K562 (cell line): Measurements from ENCODE around the gene NR3C1. TPM values are rescaled to one million over a fixed set of nuclear protein-coding genes. Genes with fewer than 3 reads are reported as not detected.

Experiments
- HDAC2 ChIP-seq: fragments of 450-650 bp; IDR thresholded peaks from 2 replicates; pipeline ENCODE4 v1.6.1; 2016; ENCODE audit warnings: mild to moderate bottlenecking
- MEF2A ChIP-seq: IDR thresholded peaks from 2 replicates; pipeline ENCODE4 v1.6.1; 2011; ENCODE audit warnings: low read depth, mild to moderate bottlenecking, low read length, moderate library complexity; ENCODE audit not compliant: control insufficient read depth
- NFRKB ChIP-seq: fragments of 450-650 bp; IDR thresholded peaks from 2 replicates; pipeline ENCODE4 v1.6.1; 2016; ENCODE audit warnings: low read depth
- POLR2H ChIP-seq: IDR thresholded peaks from 2 replicates; pipeline ENCODE4 v1.6.1; 2016; ENCODE audit warnings: missing genetic modification characterization, low read depth, mild to moderate bottlenecking, control low read depth, missing compliant biosample characterization, moderate library complexity
- POLR3G ChIP-seq: IDR thresholded peaks from 2 replicates; pipeline ENCODE4 v1.6.1; 2011; ENCODE audit not compliant: insufficient read length, insufficient replicate concordance; ENCODE audit errors: extremely low read depth
- PYGO2 ChIP-seq: fragments of 450-650 bp; IDR thresholded peaks from 2 replicates; pipeline ENCODE4 v1.6.1; 2016; ENCODE audit warnings: mild to moderate bottlenecking, missing genetic modification characterization, moderate library complexity, missing compliant biosample characterization
- SETDB1 ChIP-seq: IDR thresholded peaks from one replicate; pipeline ENCODE4 v1.6.1; 2012; ENCODE audit warnings: low read length, control low read depth, inconsistent platforms
- SLC30A9 ChIP-seq: fragments of 250-450 bp; sonication (Bioruptor Pico); IDR thresholded peaks from 2 replicates; pipeline ENCODE4 v1.8.0; 2022; ENCODE audit warnings: mild to moderate bottlenecking, moderate library complexity
- SRF ChIP-seq, 2 experiments: fragments of 250-450, 450-650 bp in 1 of 2; sonication (Bioruptor Pico) in 1 of 2; sonication (generic) in 1 of 2; formaldehyde crosslinking; IDR thresholded peaks; 2 replicates each; pipeline versions ENCODE4 v1.5.0 to v1.5.1; 2020 to 2022; ENCODE audit warnings: mild to moderate bottlenecking in 1 of 2, missing genetic modification reagents in 1 of 2
- TFAM ChIP-seq: fragments of 250-450 bp; sonication (Bioruptor Pico); conservative IDR thresholded peaks from 2 replicates; pipeline ENCODE4 v1.5.0; 2021; ENCODE audit warnings: mild to moderate bottlenecking, moderate library complexity
- ZBTB8A ChIP-seq: fragments of 450-650 bp; IDR thresholded peaks from 2 replicates; pipeline ENCODE4 v1.6.1; 2018; ENCODE audit warnings: mild to moderate bottlenecking, moderate library complexity; ENCODE audit not compliant: partially characterized antibody
- ZNF384 ChIP-seq: IDR thresholded peaks from 2 replicates; pipeline ENCODE4 v1.6.1; 2012; ENCODE audit warnings: low read depth, low read length, improper control_type of control experiment
- ZNF77 ChIP-seq: fragments of 250-450 bp; sonication (Bioruptor Pico); IDR thresholded peaks from 2 replicates; pipeline ENCODE4 v1.5.0; 2020
- polyA plus RNA-seq, 8 experiments: library from polyadenylated mRNA; depleted of rRNA in 4 of 8; stranded (reverse) in 5 of 8; unstranded in 3 of 8; fragments of >200 nt; fragmentation: Nextera tagmentation in 2 of 8; fragmentation: Illumina TruSeq in 1 of 8; extraction: Ambion mirVana in 2 of 8; extraction: Trizol in 1 of 8; gene quantifications; 2 replicates each; pipeline versions ENCODE4 v1.2.1 to v1.2.3, GENCODE V29; 2011 to 2014; ENCODE audit warnings: inconsistent platforms in 1 of 8, missing spikeins in 1 of 8
- total RNA-seq, 7 experiments: library from RNA; depleted of rRNA in 6 of 7; stranded (reverse); fragments of >200 nt in 6 of 7; fragmentation: Illumina TruSeq in 2 of 7; extraction: Trizol in 2 of 7; gene quantifications; 2 replicates each; pipeline versions ENCODE4 v1.2.1 to v1.2.3, GENCODE V29; 2011 to 2021; ENCODE audit warnings: low replicate concordance in 1 of 7
- TF ChIP-seq, protein P1 (sequence below), 2 experiments: fragments of 450-650 bp; IDR thresholded peaks; 2 replicates each; pipeline ENCODE4 v1.6.1; 2016; ENCODE audit warnings: mild to moderate bottlenecking in 2 of 2, borderline replicate concordance in 1 of 2, low read depth in 1 of 2, moderate library complexity in 1 of 2
- TF ChIP-seq, protein P2 (sequence below): fragments of 250-450 bp; sonication (Bioruptor Pico); IDR thresholded peaks from 2 replicates; pipeline ENCODE4 v1.8.0; 2022; ENCODE audit warnings: moderate library complexity, mild to moderate bottlenecking, inconsistent platforms
- TF ChIP-seq, protein P3 (sequence below), 2 experiments: IDR thresholded peaks in 1 of 2; conservative IDR thresholded peaks in 1 of 2; 2 replicates each; pipeline ENCODE4 v1.6.1; 2016; ENCODE audit warnings: low read depth in 2 of 2, mild to moderate bottlenecking in 1 of 2, missing compliant biosample characterization in 1 of 2, missing genetic modification characterization in 1 of 2, moderate library complexity in 1 of 2

The NR3C1 gene
- total and polyA plus RNA-seq, 9 of the 15 experiments (the other 6 are each of a cell fraction or from before 2014, with no cell fraction given), result 8.2 to 36.0 (median 15.0) TPM

DNA sequence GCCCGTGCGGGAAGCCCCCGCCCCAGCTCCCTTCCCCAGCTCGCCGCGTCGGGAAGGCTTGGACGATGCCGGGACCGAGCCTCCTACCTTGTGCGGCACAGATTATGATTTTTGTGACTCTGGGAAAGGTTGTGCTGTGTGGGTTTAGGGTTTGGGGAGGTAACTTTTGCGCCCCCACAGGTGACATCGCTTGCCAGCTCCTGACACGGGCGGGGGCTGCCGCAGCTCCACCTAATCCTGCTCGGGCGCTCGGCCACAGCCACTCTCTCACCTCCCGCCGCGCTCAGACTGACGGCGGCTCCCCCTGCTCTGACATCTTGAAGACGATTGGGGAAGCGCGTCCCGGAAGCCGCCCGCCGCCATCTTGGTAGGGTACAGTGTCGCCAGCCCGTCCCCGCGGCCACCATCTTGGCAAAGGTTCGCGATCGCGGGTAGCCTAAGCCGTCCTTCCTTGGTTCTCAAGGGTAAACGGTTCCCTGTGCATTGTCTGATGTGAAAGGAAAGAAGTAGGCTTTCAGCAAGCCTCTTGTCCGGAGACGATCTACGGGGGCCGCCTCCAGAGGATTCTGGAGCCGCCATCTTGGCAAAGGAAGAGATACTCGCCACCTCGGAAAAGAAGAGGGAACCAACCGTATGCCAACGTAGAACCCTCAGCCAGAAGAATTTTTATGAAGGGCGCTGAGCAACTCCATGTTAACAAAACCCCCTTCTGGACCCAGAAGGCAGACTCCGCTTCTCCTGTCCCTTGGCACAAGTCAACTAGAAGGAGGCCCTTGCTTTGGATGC is 1.8 kb upstream of the NR3C1 start (continued):
- TF ChIP-seq, protein P1, sequence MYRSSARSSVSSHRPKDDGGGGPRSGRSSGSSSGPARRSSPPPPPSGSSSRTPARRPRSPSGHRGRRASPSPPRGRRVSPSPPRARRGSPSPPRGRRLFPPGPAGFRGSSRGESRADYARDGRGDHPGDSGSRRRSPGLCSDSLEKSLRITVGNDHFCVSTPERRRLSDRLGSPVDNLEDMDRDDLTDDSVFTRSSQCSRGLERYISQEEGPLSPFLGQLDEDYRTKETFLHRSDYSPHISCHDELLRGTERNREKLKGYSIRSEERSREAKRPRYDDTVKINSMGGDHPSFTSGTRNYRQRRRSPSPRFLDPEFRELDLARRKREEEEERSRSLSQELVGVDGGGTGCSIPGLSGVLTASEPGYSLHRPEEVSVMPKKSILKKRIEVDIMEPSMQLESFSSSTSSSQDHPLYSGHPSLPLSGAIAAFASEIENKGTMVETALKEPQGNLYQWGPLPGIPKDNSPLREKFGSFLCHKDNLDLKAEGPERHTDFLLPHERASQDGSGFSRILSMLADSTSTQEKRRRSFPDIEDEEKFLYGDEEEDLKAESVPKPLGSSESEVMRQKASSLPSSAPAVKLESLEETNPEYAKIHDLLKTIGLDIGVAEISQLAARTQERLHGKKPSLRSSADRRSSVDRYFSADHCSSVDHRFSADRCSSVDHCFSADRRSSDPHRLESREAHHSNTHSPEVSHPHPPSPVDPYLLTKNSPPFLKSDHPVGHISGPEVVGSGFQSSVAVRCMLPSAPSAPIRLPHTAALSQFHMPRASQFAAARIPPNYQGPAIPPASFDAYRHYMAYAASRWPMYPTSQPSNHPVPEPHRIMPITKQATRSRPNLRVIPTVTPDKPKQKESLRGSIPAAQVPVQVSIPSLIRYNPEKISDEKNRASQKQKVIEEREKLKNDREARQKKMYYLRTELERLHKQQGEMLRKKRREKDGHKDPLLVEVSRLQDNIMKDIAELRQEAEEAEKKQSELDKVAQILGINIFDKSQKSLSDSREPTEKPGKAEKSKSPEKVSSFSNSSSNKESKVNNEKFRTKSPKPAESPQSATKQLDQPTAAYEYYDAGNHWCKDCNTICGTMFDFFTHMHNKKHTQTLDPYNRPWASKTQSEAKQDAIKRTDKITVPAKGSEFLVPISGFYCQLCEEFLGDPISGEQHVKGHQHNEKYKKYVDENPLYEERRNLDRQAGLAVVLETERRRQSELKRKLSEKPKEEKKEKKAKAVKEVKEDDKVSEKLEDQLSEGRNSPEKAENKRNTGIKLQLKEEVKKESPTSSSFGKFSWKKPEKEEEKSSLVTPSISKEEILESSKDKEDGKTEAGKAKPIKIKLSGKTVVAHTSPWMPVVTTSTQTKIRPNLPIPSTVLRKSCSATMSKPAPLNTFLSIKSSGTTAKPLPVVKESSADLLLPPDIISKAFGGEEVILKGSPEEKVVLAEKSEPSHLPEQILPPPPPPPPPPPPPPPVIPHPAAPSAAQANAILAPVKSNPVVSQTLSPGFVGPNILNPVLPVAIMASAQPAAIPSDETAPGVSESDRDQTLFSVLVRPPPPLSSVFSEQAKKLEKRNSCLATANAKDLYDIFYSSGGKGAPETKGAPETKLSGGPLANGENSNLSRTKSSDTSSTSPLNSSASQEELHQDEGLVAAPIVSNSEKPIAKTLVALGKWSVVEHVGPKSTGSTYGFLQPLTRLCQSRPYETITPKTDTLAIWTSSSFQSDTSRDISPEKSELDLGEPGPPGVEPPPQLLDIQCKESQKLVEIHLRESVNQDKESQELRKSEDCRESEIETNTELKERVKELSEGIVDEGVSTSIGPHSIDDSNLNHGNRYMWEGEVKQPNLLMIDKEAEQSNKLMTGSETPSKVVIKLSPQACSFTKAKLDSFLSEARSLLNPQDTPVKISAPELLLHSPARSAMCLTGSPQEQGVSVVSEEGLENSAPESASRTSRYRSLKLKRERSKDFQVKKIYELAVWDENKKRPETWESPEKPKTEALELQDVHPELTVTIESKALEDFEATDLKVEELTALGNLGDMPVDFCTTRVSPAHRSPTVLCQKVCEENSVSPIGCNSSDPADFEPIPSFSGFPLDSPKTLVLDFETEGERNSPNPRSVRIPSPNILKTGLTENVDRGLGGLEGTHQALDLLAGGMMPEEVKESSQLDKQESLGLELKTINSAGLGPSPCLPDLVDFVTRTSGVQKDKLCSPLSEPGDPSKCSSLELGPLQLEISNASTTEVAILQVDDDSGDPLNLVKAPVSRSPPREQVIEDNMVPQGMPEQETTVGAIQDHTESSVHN (IDR thresholded peaks at IDR 0.05; ENCODE audit: borderline replicate concordance in 1 of 2, low read depth in 1 of 2), result no peak
- no peak for TF ChIP-seq ZNF384
- TF ChIP-seq POLR2H, result no peak
- no peak for TF ChIP-seq PYGO2 (tag)
- no peak for TF ChIP-seq TFAM
- TF ChIP-seq, protein P2, sequence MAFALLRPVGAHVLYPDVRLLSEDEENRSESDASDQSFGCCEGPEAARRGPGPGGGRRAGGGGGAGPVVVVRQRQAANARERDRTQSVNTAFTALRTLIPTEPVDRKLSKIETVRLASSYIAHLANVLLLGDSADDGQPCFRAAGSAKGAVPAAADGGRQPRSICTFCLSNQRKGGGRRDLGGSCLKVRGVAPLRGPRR (CRISPR knock-in tag), result no peak
- TF ChIP-seq, protein P3, sequence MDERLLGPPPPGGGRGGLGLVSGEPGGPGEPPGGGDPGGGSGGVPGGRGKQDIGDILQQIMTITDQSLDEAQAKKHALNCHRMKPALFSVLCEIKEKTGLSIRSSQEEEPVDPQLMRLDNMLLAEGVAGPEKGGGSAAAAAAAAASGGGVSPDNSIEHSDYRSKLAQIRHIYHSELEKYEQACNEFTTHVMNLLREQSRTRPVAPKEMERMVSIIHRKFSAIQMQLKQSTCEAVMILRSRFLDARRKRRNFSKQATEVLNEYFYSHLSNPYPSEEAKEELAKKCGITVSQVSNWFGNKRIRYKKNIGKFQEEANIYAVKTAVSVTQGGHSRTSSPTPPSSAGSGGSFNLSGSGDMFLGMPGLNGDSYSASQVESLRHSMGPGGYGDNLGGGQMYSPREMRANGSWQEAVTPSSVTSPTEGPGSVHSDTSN (CRISPR knock-in tag; IDR thresholded peaks at IDR 0.05; ENCODE audit: low read depth), result no peak; the same call in 1 of the 2 replicates
- TF ChIP-seq, protein P3 (tag; conservative IDR thresholded peaks at IDR 0.05; ENCODE audit: low read depth), result no peak
- TF ChIP-seq ZBTB8A, result no peak
- TF ChIP-seq SLC30A9, result no peak
- TF ChIP-seq NFRKB, result peak; percentile 99
- TF ChIP-seq MEF2A, result no peak
- TF ChIP-seq POLR3G, result no peak
- 0 out of 2 replicates have a peak, but pooled peaks have one; percentile 35 for TF ChIP-seq HDAC2
- TF ChIP-seq ZNF77 (CRISPR knock-in tag), result no peak
- no peak for TF ChIP-seq SRF (CRISPR knock-in tag; IDR thresholded peaks at IDR 0.05)
- no peak for TF ChIP-seq SETDB1
